OCI-LY7 (cell line): Measurements from ENCODE around the gene MARVELD2. TPM values are rescaled to one million over a fixed set of nuclear protein-coding genes. Genes with fewer than 3 reads are reported as not detected.
"Not testable (repeated sequence)": the region's sequence is repeated elsewhere in the genome, so short reads cannot be mapped to it uniquely, and the experiment has no call there.

Source experiments
- BruUV-seq: library from RNA; stranded (reverse); fragments of 400-500 nt; replicated peaks from 2 replicates; lab custom pipeline; 2021; lab: Mats Ljungman, UMichigan
- CTCF ChIA-PET: fragments of 300-600 bp; sonication (Branson Sonifier 250); formaldehyde crosslinking; loops from one replicate; lab custom pipeline; 2022; ENCODE audit warnings: antibody characterized with exemption; ENCODE audit not compliant: unreplicated experiment; lab: Charles Lee
- POLR2A ChIA-PET: fragments of 300-600 bp; sonication (Branson Sonifier 250); formaldehyde crosslinking; loops from one replicate; lab custom pipeline; 2022; ENCODE audit warnings: antibody characterized with exemption; lab: Charles Lee
- DNase-seq: peaks from one replicate; pipeline ENCODE4 v3.0.0-alpha.2; 2015; ENCODE audit warnings: low spot score
- H2AFZ ChIP-seq: fragments of 200-600 bp; sonication (generic), shearing (Covaris generic); 2 replicates; pipeline ENCODE4 v1.6.1; 2014; ENCODE audit warnings: mild to moderate bottlenecking, antibody characterized with exemption, low read length, moderate library complexity
- H3K27ac ChIP-seq: fragments of 200-600 bp; sonication (generic); 2 replicates; pipeline ENCODE4 v1.5.1; 2014; ENCODE audit warnings: mixed run types, low read depth, mild to moderate bottlenecking, moderate library complexity, low read length, inconsistent platforms; ENCODE audit not compliant: poor library complexity, severe bottlenecking
- H3K36me3 ChIP-seq: fragments of 200-600 bp; sonication (generic); 2 replicates; pipeline ENCODE4 v1.6.1; 2014; ENCODE audit warnings: mild to moderate bottlenecking, antibody characterized with exemption, low read length, moderate library complexity, mixed read lengths; ENCODE audit not compliant: insufficient read depth
- H3K4me1 ChIP-seq: fragments of 200-600 bp; sonication (generic); 2 replicates; pipeline ENCODE4 v1.5.1; 2014; ENCODE audit warnings: mild to moderate bottlenecking, low read length; ENCODE audit not compliant: insufficient read depth, poor library complexity, severe bottlenecking
- H3K4me2 ChIP-seq: fragments of 200-600 bp; sonication (generic); 2 replicates; pipeline ENCODE4 v1.6.1; 2014; ENCODE audit warnings: mild to moderate bottlenecking, low read length
- H3K4me3 ChIP-seq: fragments of 200-600 bp; sonication (generic); 2 replicates; pipeline ENCODE4 v1.5.1; 2014; ENCODE audit warnings: mild to moderate bottlenecking, low read depth, low read length; ENCODE audit not compliant: poor library complexity, severe bottlenecking
- H3K79me2 ChIP-seq: fragments of 200-600 bp; sonication (generic); 2 replicates; pipeline ENCODE4 v1.6.1; 2016; ENCODE audit warnings: low read depth, mild to moderate bottlenecking, low read length, moderate library complexity, mixed read lengths; ENCODE audit not compliant: insufficient read depth
- H3K9me2 ChIP-seq: fragments of 200-600 bp; sonication (generic); 2 replicates; pipeline ENCODE4 v1.6.1; 2016; ENCODE audit warnings: mild to moderate bottlenecking, low read length, mixed read lengths; ENCODE audit not compliant: insufficient read depth
- H3K9me3 ChIP-seq: fragments of 200-600 bp; sonication (generic); 2 replicates; pipeline ENCODE4 v1.6.1; 2014; ENCODE audit warnings: mild to moderate bottlenecking, mixed run types, low read length, mixed read lengths
- H4K20me1 ChIP-seq: fragments of 200-600 bp; sonication (generic); 2 replicates; pipeline ENCODE4 v1.6.1; 2014; ENCODE audit warnings: mild to moderate bottlenecking, antibody characterized with exemption, low read length, moderate library complexity, mixed read lengths; ENCODE audit not compliant: insufficient read depth
- EZH2phosphoT487 ChIP-seq: fragments of 200-600 bp; sonication (generic); IDR thresholded peaks from 2 replicates; pipeline ENCODE4 v1.6.1; 2018; ENCODE audit warnings: low read depth, borderline replicate concordance, mild to moderate bottlenecking, mixed run types, antibody characterized with exemption, low read length, moderate library complexity, mixed read lengths
- intact Hi-C: fragments of 100-400 bp; cut with micrococcal nuclease; formaldehyde crosslinking; loops from one replicate; pipeline ENCODE4 v1.10.0; 2022; ENCODE audit not compliant: unreplicated experiment
- total RNA-seq, 2 experiments: library from RNA; depleted of rRNA in 1 of 2; stranded (reverse); fragments of >200 nt in 1 of 2; shearing (Covaris generic) in 1 of 2; gene quantifications; 2 replicates each; pipeline ENCODE4 v1.2.3, GENCODE V29; 2014 to 2022
- TF ChIP-seq, protein P1 (sequence below): fragments of 200-600 bp; sonication (generic); conservative IDR thresholded peaks from 2 replicates; pipeline ENCODE4 v1.5.1; 2014; ENCODE audit warnings: mild to moderate bottlenecking, antibody characterized with exemption, low read length, moderate library complexity, mixed read lengths

Gene MARVELD2
- total RNA-seq, 2 experiments from 2014 or later, result 0.57 to 1.2 TPM

- no peaks in the 10 kb centered on the region for H3K36me3 ChIP-seq
- no peak overlapping the region for H2AFZ ChIP-seq
- H3K4me3 ChIP-seq, result no peak overlapping the region
- H3K79me2 ChIP-seq, result no peaks in the 10 kb centered on the region
- CTCF ChIA-PET, result interaction anchor here (0.5 kb wide), 1 partner anchor 143 kb away, joined by 5 read pairs; no protein-coding TSS in a partner anchor
- H3K27ac ChIP-seq, result no peak overlapping the region
- H3K4me2 ChIP-seq, result no peak overlapping the region
- POLR2A ChIA-PET, result interaction anchor here (0.6 to 0.8 kb wide), 4 partner anchors 8 to 33 kb away, joined by 3 to 4 read pairs (median 4); no protein-coding TSS in a partner anchor
- no peaks in the 10 kb centered on the region for H3K4me1 ChIP-seq
- no peaks in the 10 kb centered on the region for H3K9me3 ChIP-seq
- BruUV-seq, result no TSS peak
- no peaks in the 10 kb centered on the region for H3K9me2 ChIP-seq
- no peak for DNase-seq
- H4K20me1 ChIP-seq, result no peaks in the 10 kb centered on the region
- intact Hi-C loops, result no loop called here
- TF ChIP-seq, protein P1, sequence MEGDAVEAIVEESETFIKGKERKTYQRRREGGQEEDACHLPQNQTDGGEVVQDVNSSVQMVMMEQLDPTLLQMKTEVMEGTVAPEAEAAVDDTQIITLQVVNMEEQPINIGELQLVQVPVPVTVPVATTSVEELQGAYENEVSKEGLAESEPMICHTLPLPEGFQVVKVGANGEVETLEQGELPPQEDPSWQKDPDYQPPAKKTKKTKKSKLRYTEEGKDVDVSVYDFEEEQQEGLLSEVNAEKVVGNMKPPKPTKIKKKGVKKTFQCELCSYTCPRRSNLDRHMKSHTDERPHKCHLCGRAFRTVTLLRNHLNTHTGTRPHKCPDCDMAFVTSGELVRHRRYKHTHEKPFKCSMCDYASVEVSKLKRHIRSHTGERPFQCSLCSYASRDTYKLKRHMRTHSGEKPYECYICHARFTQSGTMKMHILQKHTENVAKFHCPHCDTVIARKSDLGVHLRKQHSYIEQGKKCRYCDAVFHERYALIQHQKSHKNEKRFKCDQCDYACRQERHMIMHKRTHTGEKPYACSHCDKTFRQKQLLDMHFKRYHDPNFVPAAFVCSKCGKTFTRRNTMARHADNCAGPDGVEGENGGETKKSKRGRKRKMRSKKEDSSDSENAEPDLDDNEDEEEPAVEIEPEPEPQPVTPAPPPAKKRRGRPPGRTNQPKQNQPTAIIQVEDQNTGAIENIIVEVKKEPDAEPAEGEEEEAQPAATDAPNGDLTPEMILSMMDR, result no peak
- no peak for TF ChIP-seq EZH2phosphoT487
These were observed 17.7 kb downstream of the MARVELD2 start for GRCh38 chr5:69432412-69433206.

- CTCF ChIA-PET, BruUV-seq, H3K9me3 ChIP-seq, H4K20me1 ChIP-seq, H3K4me2 ChIP-seq, H3K27ac ChIP-seq, H3K4me1 ChIP-seq, H2AFZ ChIP-seq, H3K79me2 ChIP-seq, H3K4me3 ChIP-seq, H3K9me2 ChIP-seq, intact Hi-C loops, DNase-seq, H3K36me3 ChIP-seq: not testable (repeated sequence)
- POLR2A ChIA-PET, result interaction anchor here (0.7 kb wide), 1 partner anchor 44 kb away, joined by 3 read pairs; no protein-coding TSS in a partner anchor
These were observed 20.5 kb downstream of the MARVELD2 start for GRCh38 chr5:69435276-69435884.

DNA sequence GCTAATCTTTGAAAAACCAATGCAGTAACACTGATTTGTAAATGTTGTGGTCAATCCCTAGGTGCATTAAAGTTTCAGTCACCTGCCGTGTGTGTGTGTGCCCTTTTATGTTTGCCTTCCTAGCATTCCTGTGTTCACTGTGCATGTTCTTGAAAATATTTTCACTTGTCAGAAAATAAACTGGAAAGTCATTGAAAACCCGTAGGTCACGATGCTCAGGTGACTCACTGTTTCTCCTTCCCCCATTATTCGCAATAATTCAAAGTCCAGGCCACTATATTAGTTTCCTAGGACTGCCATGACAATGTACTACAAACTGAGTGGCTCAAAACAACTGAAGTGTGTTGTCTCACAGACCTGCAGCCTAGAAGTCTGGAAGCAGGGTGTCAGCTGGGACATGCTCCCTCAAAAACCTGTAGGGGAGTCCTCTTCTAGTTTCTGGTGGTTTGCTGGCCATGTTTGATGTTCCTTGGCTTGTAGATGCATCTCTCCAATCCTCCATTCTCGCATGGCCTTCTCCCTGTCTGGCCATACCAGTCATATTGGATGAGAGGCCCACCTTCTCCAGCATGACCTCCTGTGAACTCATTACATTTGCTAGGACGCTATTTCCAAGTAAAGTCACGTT lies 29.3 kb downstream of the MARVELD2 start:
- POLR2A ChIA-PET, result no interaction called here
- no peaks in the 10 kb centered on the region for H3K79me2 ChIP-seq
- H3K9me2 ChIP-seq, result no peaks in the 10 kb centered on the region
- CTCF ChIA-PET, result no interaction called here
- no peak overlapping the region for H2AFZ ChIP-seq
- no peak overlapping the region for H3K4me2 ChIP-seq
- no TSS peak for BruUV-seq
- intact Hi-C loops, result no loop called here
- TF ChIP-seq, protein P1, result no peak
- no peak for TF ChIP-seq EZH2phosphoT487
- H3K36me3 ChIP-seq, result no peaks in the 10 kb centered on the region
- H3K4me1 ChIP-seq, result no peaks in the 10 kb centered on the region
- H3K4me3 ChIP-seq, result no peak overlapping the region
- no peaks in the 10 kb centered on the region for H3K9me3 ChIP-seq
- DNase-seq, result no peak
- no peak overlapping the region for H3K27ac ChIP-seq
- H4K20me1 ChIP-seq, result no peaks in the 10 kb centered on the region
